ENCODE measurements around the gene DAPK3.

- TF ChIP-seq POLR2A (IDR thresholded peaks at IDR 0.05) = no peak
- TF ChIP-seq, protein P1, sequence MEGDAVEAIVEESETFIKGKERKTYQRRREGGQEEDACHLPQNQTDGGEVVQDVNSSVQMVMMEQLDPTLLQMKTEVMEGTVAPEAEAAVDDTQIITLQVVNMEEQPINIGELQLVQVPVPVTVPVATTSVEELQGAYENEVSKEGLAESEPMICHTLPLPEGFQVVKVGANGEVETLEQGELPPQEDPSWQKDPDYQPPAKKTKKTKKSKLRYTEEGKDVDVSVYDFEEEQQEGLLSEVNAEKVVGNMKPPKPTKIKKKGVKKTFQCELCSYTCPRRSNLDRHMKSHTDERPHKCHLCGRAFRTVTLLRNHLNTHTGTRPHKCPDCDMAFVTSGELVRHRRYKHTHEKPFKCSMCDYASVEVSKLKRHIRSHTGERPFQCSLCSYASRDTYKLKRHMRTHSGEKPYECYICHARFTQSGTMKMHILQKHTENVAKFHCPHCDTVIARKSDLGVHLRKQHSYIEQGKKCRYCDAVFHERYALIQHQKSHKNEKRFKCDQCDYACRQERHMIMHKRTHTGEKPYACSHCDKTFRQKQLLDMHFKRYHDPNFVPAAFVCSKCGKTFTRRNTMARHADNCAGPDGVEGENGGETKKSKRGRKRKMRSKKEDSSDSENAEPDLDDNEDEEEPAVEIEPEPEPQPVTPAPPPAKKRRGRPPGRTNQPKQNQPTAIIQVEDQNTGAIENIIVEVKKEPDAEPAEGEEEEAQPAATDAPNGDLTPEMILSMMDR (IDR thresholded peaks at IDR 0.05) = no peak
Measured at GRCh38 chr19:3950871-3951861, 19.7 kb downstream of the DAPK3 start.

All from esophagus squamous epithelium (tissue), 4 donors.